Measurements from ENCODE around the gene NPL. TPM values are rescaled to one million over a fixed set of nuclear protein-coding genes. Genes with fewer than 3 reads are reported as not detected.

NPL gene
- total RNA-seq, 1 donor from 2014 or later: 2.1 TPM

DNA sequence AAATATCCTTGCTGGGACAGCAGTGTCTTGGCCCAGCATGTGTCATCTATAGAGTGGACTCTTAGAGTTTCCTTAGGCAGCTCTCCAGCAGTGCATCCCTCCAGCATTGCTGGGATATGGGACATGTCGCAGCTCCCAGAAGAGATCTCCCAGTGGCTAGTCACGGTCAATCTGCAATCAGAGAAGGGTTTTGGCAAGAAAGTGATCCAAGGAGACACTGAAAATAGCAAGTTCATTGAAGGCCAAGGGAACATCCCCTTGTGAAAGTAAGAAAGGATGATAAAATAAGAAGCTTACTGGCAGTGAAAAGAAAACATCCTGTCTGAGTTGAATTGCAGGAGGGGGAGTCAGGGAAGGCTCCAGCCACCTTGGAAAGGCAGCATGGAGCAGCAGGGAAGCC is 19.3 kb upstream of the NPL start:
- Histone ChIP-seq H3K4me1 (no peaks in the 10 kb centered on the region), H3K36me3 (no peaks in the 10 kb centered on the region), H3K4me3 (no peak overlapping the region), H3K27ac (no peak overlapping the region), H3K9me3 (no peaks in the 10 kb centered on the region), H3K27me3 (no peaks in the 10 kb centered on the region)
- no peak for DNase-seq (ENCODE audit: low spot score in 2 of 2)
- TF ChIP-seq CTCF (IDR thresholded peaks at IDR 0.05): no peak
- intact Hi-C loops (cut with DNase I): no loop called here

DNA sequence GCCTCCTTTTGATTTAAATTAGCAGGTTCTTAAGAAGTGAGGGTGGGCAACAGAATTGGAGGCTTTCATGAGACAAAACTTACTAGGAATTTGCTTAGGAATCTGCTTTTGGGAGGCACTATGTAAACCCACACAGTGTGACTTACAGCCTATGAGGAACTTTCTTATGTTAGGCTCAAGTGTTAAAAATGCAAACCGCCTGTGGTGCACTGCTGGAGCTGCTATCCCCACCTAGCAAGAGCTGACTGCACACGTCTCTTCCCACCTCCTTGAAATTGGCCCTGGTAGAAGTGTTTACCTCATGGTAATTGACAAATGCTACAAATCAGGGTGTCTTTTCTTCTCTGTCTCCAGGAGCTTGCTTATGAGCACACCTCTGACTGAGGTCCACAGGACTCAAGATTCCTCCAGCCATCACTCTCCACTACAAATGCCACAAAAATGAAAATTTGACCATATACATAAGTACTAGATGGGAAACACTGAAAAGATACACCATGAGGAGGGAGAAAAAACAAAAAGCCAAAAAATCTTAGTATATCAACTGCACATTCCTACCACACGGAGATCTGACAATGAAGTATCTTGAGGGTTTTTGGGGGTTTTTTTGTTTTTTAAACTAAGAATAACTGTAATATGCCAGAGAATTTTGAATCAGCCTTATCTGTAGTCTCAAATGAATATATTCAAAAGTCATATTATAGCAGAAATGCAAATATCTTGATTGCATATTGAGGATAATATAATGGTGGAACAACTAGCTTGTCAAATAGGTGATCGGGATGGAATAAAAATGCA is 18.2 kb upstream of the NPL start:
- TF ChIP-seq CTCF (IDR thresholded peaks at IDR 0.05): no peak
- no peak for DNase-seq (ENCODE audit: low spot score in 2 of 2)

DNA sequence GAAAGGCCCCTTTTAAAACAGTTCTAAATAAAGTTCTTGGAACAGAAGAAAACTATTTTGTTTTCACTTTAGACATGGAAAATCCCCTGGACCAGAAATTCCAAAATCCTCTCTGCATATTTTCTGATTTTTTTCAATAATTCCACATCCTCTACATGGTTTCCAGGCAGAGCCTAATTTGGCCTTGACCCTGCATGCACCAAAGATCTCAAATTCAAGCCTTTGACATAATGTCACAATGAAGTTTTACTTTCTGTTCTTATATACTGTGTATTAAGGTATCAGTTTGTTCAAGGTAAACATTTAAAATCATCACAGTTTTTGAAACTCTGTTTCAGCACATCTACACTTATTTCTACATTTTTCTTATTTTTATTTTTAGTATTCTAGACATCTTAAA is 12.2 kb upstream of the NPL start:
- H3K4me1 ChIP-seq: no peaks in the 10 kb centered on the region
- H3K27me3 ChIP-seq: no peaks in the 10 kb centered on the region
- H3K27ac ChIP-seq: peak overlapping the region; percentile 32 to 71
- intact Hi-C loops (cut with DNase I): no loop called here
- no peak for DNase-seq (ENCODE audit: low spot score in 2 of 2)
- no peaks in the 10 kb centered on the region for H3K9me3 ChIP-seq
- TF ChIP-seq CTCF (IDR thresholded peaks at IDR 0.05): no peak
- no peaks in the 10 kb centered on the region for H3K36me3 ChIP-seq
- H3K4me3 ChIP-seq: no peak overlapping the region

More for the DNA sequence above, 18.2 kb upstream of the NPL start:
- Histone ChIP-seq H3K4me3 (no peak overlapping the region), H3K27me3 (no peaks in the 10 kb centered on the region), H3K4me1 (no peaks in the 10 kb centered on the region), H3K36me3 (no peaks in the 10 kb centered on the region), H3K9me3 (no peaks in the 10 kb centered on the region), H3K27ac (no peak overlapping the region)
- intact Hi-C loops (cut with DNase I): no loop called here

- Histone ChIP-seq H3K4me3 (no peak overlapping the region), H3K27me3 (no peaks in the 10 kb centered on the region), H3K27ac (no peak overlapping the region), H3K9me3 (no peaks in the 10 kb centered on the region), H3K4me1 (no peaks in the 10 kb centered on the region), H3K36me3 (no peaks in the 10 kb centered on the region)
- DNase-seq (ENCODE audit: low spot score in 2 of 2): no peak
- TF ChIP-seq CTCF (IDR thresholded peaks at IDR 0.05): no peak
- intact Hi-C loops (cut with DNase I): no loop called here
Measured at GRCh38 chr1:182778862-182779261, 10.7 kb upstream of the NPL start.

- no peak for TF ChIP-seq CTCF (IDR thresholded peaks at IDR 0.05)
- no peak overlapping the region for H3K27ac ChIP-seq
Measured at GRCh38 chr1:182779530-182779929, 10.0 kb upstream of the NPL start.

More at GRCh38 chr1:182779530-182779929, 10.0 kb upstream of the NPL start:
- Histone ChIP-seq H3K36me3 (no peaks in the 10 kb centered on the region), H3K4me3 (no peak overlapping the region), H3K4me1 (no peaks in the 10 kb centered on the region), H3K27me3 (no peaks in the 10 kb centered on the region), H3K9me3 (no peaks in the 10 kb centered on the region)
- DNase-seq (ENCODE audit: low spot score in 2 of 2): no peak
- intact Hi-C loops (cut with DNase I): no loop called here

All from ascending aorta (tissue), 2 donors.